SU-DHL-6 (cell line): ENCODE results near the gene CCDC142.

ENCODE experiments used
- H2AFZ ChIP-seq: fragments of 200-600 bp; sonication (generic); 2 replicates; pipeline ENCODE4 v1.6.1; 2014; ENCODE audit warnings: low read depth, mild to moderate bottlenecking, moderate library complexity, mixed read lengths, antibody characterized with exemption, low read length; ENCODE audit not compliant: severe bottlenecking
- H3F3A ChIP-seq: fragments of 200-600 bp; shearing (Covaris generic); 2 replicates; pipeline ENCODE4 v1.6.0; 2016; ENCODE audit warnings: antibody characterized with exemption, mild to moderate bottlenecking; ENCODE audit not compliant: insufficient read depth
- H3K27ac ChIP-seq: fragments of 200-600 bp; sonication (generic); 2 replicates; pipeline ENCODE4 v1.5.1; 2016; ENCODE audit warnings: low read depth, mild to moderate bottlenecking, low read length, moderate library complexity, mixed read lengths
- H3K27me3 ChIP-seq: fragments of 200-600 bp; sonication (generic), shearing (Covaris generic); 2 replicates; pipeline ENCODE4 v1.6.0; 2014; ENCODE audit warnings: mild to moderate bottlenecking, low read length
- H3K36me3 ChIP-seq: fragments of 200-600 bp; sonication (generic); 2 replicates; pipeline ENCODE4 v1.6.1; 2014; ENCODE audit warnings: mild to moderate bottlenecking, low read length, mixed read lengths
- H3K4me2 ChIP-seq: fragments of 300-600, 200-600 bp; shearing (Covaris generic), sonication (generic); 2 replicates; pipeline ENCODE4 v1.6.0; 2014; ENCODE audit warnings: low read length, low read depth, mild to moderate bottlenecking; ENCODE audit not compliant: poor library complexity, severe bottlenecking
- H3K4me3 ChIP-seq: fragments of 200-600 bp; sonication (generic); 2 replicates; pipeline ENCODE4 v1.5.1; 2014; ENCODE audit warnings: antibody characterized with exemption, low read length, mild to moderate bottlenecking, mixed read lengths; ENCODE audit not compliant: insufficient read depth, poor library complexity, severe bottlenecking
- H3K79me2 ChIP-seq: fragments of 200-600 bp; sonication (generic); 2 replicates; pipeline ENCODE4 v1.6.1; 2014; ENCODE audit warnings: mild to moderate bottlenecking, low read length, moderate library complexity; ENCODE audit not compliant: insufficient read depth
- H3K9ac ChIP-seq: fragments of 200-600 bp; sonication (generic); 2 replicates; pipeline ENCODE4 v1.7.0; 2014; ENCODE audit warnings: mild to moderate bottlenecking, low read length
- H3K9me2 ChIP-seq: fragments of 200-600 bp; sonication (generic); replicated peaks from 2 replicates; pipeline ENCODE4 v1.6.1; 2014; ENCODE audit warnings: low read length; ENCODE audit not compliant: insufficient read depth
- H3K9me3 ChIP-seq: fragments of 200-600 bp; sonication (generic); 2 replicates; pipeline ENCODE4 v1.6.1; 2014; ENCODE audit warnings: low read length, mixed read lengths; ENCODE audit not compliant: insufficient read depth
- H4K20me1 ChIP-seq: fragments of 200-600 bp; sonication (generic); 2 replicates; pipeline ENCODE4 v1.6.1; 2014; ENCODE audit warnings: low read depth, mild to moderate bottlenecking, antibody characterized with exemption, low read length, moderate library complexity, mixed read lengths
- EZH2phosphoT487 ChIP-seq: fragments of 200-600 bp; sonication (generic), shearing (Covaris generic); conservative IDR thresholded peaks from 2 replicates; pipeline ENCODE4 v1.6.1; 2018; ENCODE audit warnings: mild to moderate bottlenecking, antibody characterized with exemption, low read length, moderate library complexity, mixed read lengths
- TF ChIP-seq, protein P1 (sequence below): fragments of 200-600 bp; sonication (generic); IDR thresholded peaks from one replicate; pipeline ENCODE4 v1.5.1; 2017; ENCODE audit warnings: antibody characterized with exemption, mild to moderate bottlenecking, low read length, moderate library complexity; ENCODE audit not compliant: insufficient read depth, poor library complexity, severe bottlenecking

CCDC142 gene

GRCh38 chr2:74439803-74440377 is 42.9 kb downstream of the CCDC142 start:
- H3K9ac ChIP-seq: no peak overlapping the region
- H3K4me3 ChIP-seq: no peak overlapping the region

GRCh38 chr2:74439373-74439772 is 43.4 kb downstream of the CCDC142 start:
- no peaks in the 10 kb centered on the region for H3K9me3 ChIP-seq
- TF ChIP-seq, protein P1, sequence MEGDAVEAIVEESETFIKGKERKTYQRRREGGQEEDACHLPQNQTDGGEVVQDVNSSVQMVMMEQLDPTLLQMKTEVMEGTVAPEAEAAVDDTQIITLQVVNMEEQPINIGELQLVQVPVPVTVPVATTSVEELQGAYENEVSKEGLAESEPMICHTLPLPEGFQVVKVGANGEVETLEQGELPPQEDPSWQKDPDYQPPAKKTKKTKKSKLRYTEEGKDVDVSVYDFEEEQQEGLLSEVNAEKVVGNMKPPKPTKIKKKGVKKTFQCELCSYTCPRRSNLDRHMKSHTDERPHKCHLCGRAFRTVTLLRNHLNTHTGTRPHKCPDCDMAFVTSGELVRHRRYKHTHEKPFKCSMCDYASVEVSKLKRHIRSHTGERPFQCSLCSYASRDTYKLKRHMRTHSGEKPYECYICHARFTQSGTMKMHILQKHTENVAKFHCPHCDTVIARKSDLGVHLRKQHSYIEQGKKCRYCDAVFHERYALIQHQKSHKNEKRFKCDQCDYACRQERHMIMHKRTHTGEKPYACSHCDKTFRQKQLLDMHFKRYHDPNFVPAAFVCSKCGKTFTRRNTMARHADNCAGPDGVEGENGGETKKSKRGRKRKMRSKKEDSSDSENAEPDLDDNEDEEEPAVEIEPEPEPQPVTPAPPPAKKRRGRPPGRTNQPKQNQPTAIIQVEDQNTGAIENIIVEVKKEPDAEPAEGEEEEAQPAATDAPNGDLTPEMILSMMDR: no peak
- TF ChIP-seq EZH2phosphoT487: no peak
- no peaks in the 10 kb centered on the region for H3K9me2 ChIP-seq
- no peak overlapping the region for H3K9ac ChIP-seq
- H3K27me3 ChIP-seq: no peaks in the 10 kb centered on the region
- no peaks in the 10 kb centered on the region for H3K36me3 ChIP-seq
- H3K79me2 ChIP-seq: no peaks in the 10 kb centered on the region
- H3K27ac ChIP-seq: no peak overlapping the region
- no peak overlapping the region for H2AFZ ChIP-seq
- no peaks in the 10 kb centered on the region for H4K20me1 ChIP-seq
- H3K4me2 ChIP-seq: no peak overlapping the region
- no peaks in the 10 kb centered on the region for H3F3A ChIP-seq
- H3K4me3 ChIP-seq: no peak overlapping the region

More at GRCh38 chr2:74439803-74440377, 42.9 kb downstream of the CCDC142 start:
- Histone ChIP-seq H3K4me2 (no peak overlapping the region), H3K27me3 (no peaks in the 10 kb centered on the region), H2AFZ (no peak overlapping the region), H3K36me3 (no peaks in the 10 kb centered on the region), H3K79me2 (no peaks in the 10 kb centered on the region), H3K9me3 (no peaks in the 10 kb centered on the region), H3F3A (no peaks in the 10 kb centered on the region), H4K20me1 (no peaks in the 10 kb centered on the region), H3K27ac (no peak overlapping the region), H3K9me2 (no peaks in the 10 kb centered on the region)
- TF ChIP-seq EZH2phosphoT487: no peak
- TF ChIP-seq, protein P1: no peak

DNA sequence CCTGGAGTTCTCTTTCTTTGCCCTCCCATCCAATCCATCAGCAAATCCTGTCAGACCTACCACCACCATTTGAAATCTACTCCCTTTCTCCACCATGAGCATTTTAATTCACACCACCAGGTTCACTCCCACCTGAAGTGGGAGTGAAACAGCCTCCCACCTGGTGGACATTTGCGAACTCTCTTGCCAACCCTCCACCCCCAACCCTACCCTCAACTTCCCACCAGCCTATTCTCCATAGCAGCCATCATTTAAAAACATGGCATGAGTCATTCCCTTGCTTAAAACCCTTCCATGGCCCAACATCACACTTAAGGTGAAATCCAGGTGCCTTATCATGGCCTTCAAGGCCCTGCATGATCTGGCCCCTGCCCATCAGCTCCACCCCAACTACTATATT is 44.5 kb downstream of the CCDC142 start:
- H3K27me3 ChIP-seq: no peaks in the 10 kb centered on the region
- H3K9me2 ChIP-seq: no peaks in the 10 kb centered on the region
- H3K4me2 ChIP-seq: no peak overlapping the region
- H3K27ac ChIP-seq: no peak overlapping the region
- no peak for TF ChIP-seq EZH2phosphoT487
- TF ChIP-seq, protein P1: no peak
- H3K4me3 ChIP-seq: no peak overlapping the region
- H3K9ac ChIP-seq: no peak overlapping the region
- no peaks in the 10 kb centered on the region for H3K79me2 ChIP-seq
- no peaks in the 10 kb centered on the region for H3F3A ChIP-seq
- H4K20me1 ChIP-seq: no peaks in the 10 kb centered on the region
- no peaks in the 10 kb centered on the region for H3K36me3 ChIP-seq
- H2AFZ ChIP-seq: no peak overlapping the region
- H3K9me3 ChIP-seq: no peaks in the 10 kb centered on the region
